ENCODE measurements around the gene RANBP10. TPM values are rescaled to one million over a fixed set of nuclear protein-coding genes. Genes with fewer than 3 reads are reported as not detected.

The RANBP10 gene
- total and polyA plus RNA-seq, 2 of the 13 experiments (the other 11 are each of a cell fraction or from before 2014, with no cell fraction given): 9.2 to 22.7 TPM

DNA sequence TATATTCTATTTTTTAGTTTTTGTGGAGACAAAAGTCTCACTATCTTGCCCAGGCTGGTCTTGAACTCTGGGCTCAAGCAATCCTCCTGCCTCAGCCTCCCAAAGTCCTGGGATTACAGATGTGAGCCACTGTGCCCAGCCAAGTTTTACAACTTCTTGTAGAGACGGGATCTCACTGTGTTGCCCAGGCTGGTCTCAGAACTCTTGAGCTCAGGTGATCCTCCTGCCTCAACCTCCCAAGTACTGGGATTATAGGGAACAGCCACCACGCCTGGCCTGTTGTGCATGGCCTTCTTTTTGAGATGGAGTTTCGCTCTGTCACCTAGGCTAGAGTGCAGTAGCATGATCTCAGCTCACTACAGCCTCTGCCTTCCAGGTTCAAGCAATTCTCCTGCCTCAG lies 47.3 kb upstream of the RANBP10 start (continued):
- peak; percentile 61; the same call in 1 of the 2 replicates for TF ChIP-seq ZNF121 (CRISPR knock-in tag; IDR thresholded peaks at IDR 0.05)
- no peak for TF ChIP-seq RORA (CRISPR knock-in tag; IDR thresholded peaks at IDR 0.05)
- TF ChIP-seq SALL2 (CRISPR knock-in tag; IDR thresholded peaks at IDR 0.05): no peak
- no peak for TF ChIP-seq KMT2B (CRISPR knock-in tag; IDR thresholded peaks at IDR 0.05)
- TF ChIP-seq ZNF264 (CRISPR knock-in tag; IDR thresholded peaks at IDR 0.05): no peak

GRCh38 chr16:67848118-67848517 lies 41.8 kb upstream of the RANBP10 start:
- CTCF ChIA-PET (ENCODE audit: low intra/inter-chr PET ratio, low total read pairs): no interaction called here
- in situ Hi-C loops (cut with HindIII; ENCODE audit: extremely low pct_ligation_motif_present, low pct_unique_long_range_greater_than_20kb): no loop called here
- BruUV-seq (replicated peaks): no TSS peak
- TF ChIP-seq HMGXB3 (CRISPR knock-in tag; IDR thresholded peaks at IDR 0.05; ENCODE audit: borderline replicate concordance) (no peak), THAP9 (CRISPR knock-in tag; IDR thresholded peaks at IDR 0.05; ENCODE audit: borderline replicate concordance) (no peak), TRIM24 (CRISPR knock-in tag; IDR thresholded peaks at IDR 0.05) (no peak), ZBTB38 (CRISPR knock-in tag; IDR thresholded peaks at IDR 0.05) (peak; percentile 73; the same call in 1 of the 2 replicates), SNRNP70 (IDR thresholded peaks at IDR 0.05; ENCODE audit: low read depth, low read length) (no peak), NR2F1 (CRISPR knock-in tag; IDR thresholded peaks at IDR 0.05) (0 out of 4 replicates have a peak, but pooled peaks of 1 of the 2 experiments have one; percentile 10), ZNF274 (CRISPR knock-in tag; IDR thresholded peaks at IDR 0.05) (no peak), MEIS1 (CRISPR knock-in tag; IDR thresholded peaks at IDR 0.05; ENCODE audit: borderline replicate concordance) (0 out of 2 replicates have a peak, but pooled peaks have one; percentile 10), ZNF572 (CRISPR knock-in tag; IDR thresholded peaks at IDR 0.05) (no peak)

More at GRCh38 chr16:67848118-67848517, 41.8 kb upstream of the RANBP10 start:
- ATAC-seq (no peak), DNase-seq (ENCODE audit: low spot score) (no peak), FAIRE-seq (no peak)
- H3K4me1 ChIP-seq (ENCODE audit: insufficient read depth, low read length): peaks cover 45% of the 10 kb centered on the region
- H3K4me2 ChIP-seq (ENCODE audit: low read depth, low read length): peak overlapping the region; percentile 85
- peaks cover 36% of the 10 kb centered on the region for H4K20me1 ChIP-seq (ENCODE audit: insufficient read depth, low read length)
- H3K27ac ChIP-seq (ENCODE audit: extremely low read length, insufficient read depth, low read length): peak overlapping the region; percentile 88
- peaks cover 0 to 8% of the 10 kb centered on the region in 2 experiments; a peak in 3 of 5 replicates for H3K36me3 ChIP-seq (replicated peaks in 1 of 2; ENCODE audit: control insufficient read depth in 1 of 2, insufficient read depth in 2 of 2, low read length in 2 of 2)
- H3K79me2 ChIP-seq (ENCODE audit: insufficient read depth, low read length): peaks cover 81% of the 10 kb centered on the region
- H3K9ac ChIP-seq (ENCODE audit: insufficient read depth, low read depth, low read length): peak overlapping the region; percentile 99
- no peaks in the 10 kb centered on the region; a peak in 1 of 5 replicates for H3K27me3 ChIP-seq (ENCODE audit: control insufficient read depth in 1 of 2, insufficient read depth in 2 of 2, low read length in 2 of 2)
- H3K4me3 ChIP-seq (replicated peaks in 1 of 3; ENCODE audit: insufficient read depth in 1 of 3, low read depth in 2 of 3, low read length in 3 of 3): peak overlapping the region; percentile 97 to 99 (median 97)
- no peak overlapping the region for H2AFZ ChIP-seq (ENCODE audit: low read length)
- intact Hi-C loops (cut with micrococcal nuclease; ENCODE audit: unreplicated experiment): no loop called here
- POLR2A ChIA-PET: interaction anchor here (1.2 to 6.2 kb wide), 2 partner anchors 10 to 14 kb away, joined by 4 to 47 read pairs; no protein-coding TSS in a partner anchor
- H3K9me3 ChIP-seq (ENCODE audit: low read length): no peaks in the 10 kb centered on the region
- WGBS (ENCODE audit: low lambda C conversion rate): 83% methylated on average over 11 of the region's 11 CpGs

All from HepG2 (cell line).